SK-N-SH treated with all-trans-retinoic acid at 6 μM for 48 hours (cell line): ENCODE data around the gene RNF26.

Experiments used
- ARNTL ChIP-seq: fragments of 450-650 bp; formaldehyde crosslinking; IDR thresholded peaks from 2 replicates; pipeline ENCODE4 v1.5.0; 2020; ENCODE audit warnings: low read depth, mild to moderate bottlenecking, moderate library complexity, borderline replicate concordance
- CSRNP3 ChIP-seq: fragments of 250-450 bp; sonication (Bioruptor Pico); IDR thresholded peaks from 2 replicates; pipeline ENCODE4 v1.5.1; 2021; ENCODE audit warnings: mild to moderate bottlenecking, moderate library complexity
- RARB ChIP-seq: fragments of 250-450 bp; sonication (Bioruptor Pico); IDR thresholded peaks from 2 replicates; pipeline ENCODE4 v1.8.0; 2021; ENCODE audit warnings: mild to moderate bottlenecking, moderate library complexity
- SNAI2 ChIP-seq: fragments of 250-450 bp; sonication (Bioruptor Pico); IDR thresholded peaks from 2 replicates; pipeline ENCODE4 v1.5.0; 2020; ENCODE audit warnings: mild to moderate bottlenecking, moderate library complexity
- TOX ChIP-seq: fragments of 250-450 bp; sonication (Bioruptor Pico); IDR thresholded peaks from 2 replicates; pipeline ENCODE4 v1.8.0; 2021; ENCODE audit warnings: mild to moderate bottlenecking, moderate library complexity, borderline replicate concordance
- ZFP3 ChIP-seq: fragments of 250-450 bp; sonication (Bioruptor Pico); IDR thresholded peaks from 2 replicates; pipeline ENCODE4 v1.5.0; 2020; ENCODE audit warnings: mild to moderate bottlenecking, moderate library complexity
- ZFP30 ChIP-seq: fragments of 450-650 bp; formaldehyde crosslinking; IDR thresholded peaks from 2 replicates; pipeline ENCODE4 v1.5.0; 2022; ENCODE audit warnings: mild to moderate bottlenecking, moderate library complexity
- ZNF70 ChIP-seq: fragments of 450-650 bp; formaldehyde crosslinking; IDR thresholded peaks from 2 replicates; pipeline ENCODE4 v1.5.0; 2020; ENCODE audit warnings: mild to moderate bottlenecking, moderate library complexity
- TF ChIP-seq, protein P1 (sequence below): fragments of 250-450 bp; sonication (Bioruptor Pico); IDR thresholded peaks from 2 replicates; pipeline ENCODE4 v1.5.1; 2020; ENCODE audit warnings: low read depth, mild to moderate bottlenecking, moderate library complexity
- TF ChIP-seq, protein P2 (sequence below): fragments of 250-450 bp; sonication (Bioruptor Pico); IDR thresholded peaks from 2 replicates; pipeline ENCODE4 v1.5.0; 2020; ENCODE audit warnings: mild to moderate bottlenecking, moderate library complexity

DNA sequence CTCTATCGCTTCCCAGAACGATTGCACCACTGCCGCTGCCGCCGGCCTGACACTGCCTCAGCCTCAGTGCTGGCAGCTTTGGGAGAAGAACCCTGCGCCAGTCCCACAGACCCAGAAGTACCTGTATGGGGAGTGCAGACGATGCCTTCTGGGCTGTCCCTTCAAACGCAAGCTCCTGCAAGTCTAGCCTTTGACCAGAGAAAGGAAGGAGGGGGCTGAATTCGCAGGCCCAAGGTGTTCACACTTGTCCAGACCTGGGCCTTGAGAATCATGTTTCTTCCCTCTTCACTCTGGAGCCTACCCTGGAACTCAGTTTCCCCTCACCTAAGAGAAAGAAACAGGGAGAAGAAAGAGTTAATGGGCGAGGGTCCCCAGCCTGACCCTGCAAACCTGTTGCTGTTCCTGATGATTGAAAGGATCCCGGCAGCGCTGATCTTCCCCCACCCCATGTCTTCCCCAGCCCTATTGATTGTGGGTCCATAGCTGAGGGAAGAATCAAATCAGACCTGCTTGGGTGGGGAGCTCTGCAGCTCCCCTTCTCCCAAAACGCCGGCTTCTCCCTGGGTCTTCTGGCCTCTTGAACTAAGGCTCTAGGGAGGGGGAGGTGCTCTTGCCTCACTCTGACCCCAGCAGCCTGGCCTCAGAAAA, 16.6 kb upstream of the RNF26 start:
- TF ChIP-seq, protein P1, sequence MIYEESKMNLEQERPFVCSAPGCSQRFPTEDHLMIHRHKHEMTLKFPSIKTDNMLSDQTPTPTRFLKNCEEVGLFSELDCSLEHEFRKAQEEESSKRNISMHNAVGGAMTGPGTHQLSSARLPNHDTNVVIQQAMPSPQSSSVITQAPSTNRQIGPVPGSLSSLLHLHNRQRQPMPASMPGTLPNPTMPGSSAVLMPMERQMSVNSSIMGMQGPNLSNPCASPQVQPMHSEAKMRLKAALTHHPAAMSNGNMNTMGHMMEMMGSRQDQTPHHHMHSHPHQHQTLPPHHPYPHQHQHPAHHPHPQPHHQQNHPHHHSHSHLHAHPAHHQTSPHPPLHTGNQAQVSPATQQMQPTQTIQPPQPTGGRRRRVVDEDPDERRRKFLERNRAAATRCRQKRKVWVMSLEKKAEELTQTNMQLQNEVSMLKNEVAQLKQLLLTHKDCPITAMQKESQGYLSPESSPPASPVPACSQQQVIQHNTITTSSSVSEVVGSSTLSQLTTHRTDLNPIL (CRISPR knock-in tag), result no peak
- TF ChIP-seq ZFP30 (CRISPR knock-in tag), result no peak
- TF ChIP-seq TOX (CRISPR knock-in tag), result no peak
- TF ChIP-seq ZFP3, result no peak
- no peak for TF ChIP-seq CSRNP3 (CRISPR knock-in tag)
- TF ChIP-seq ZNF70 (CRISPR knock-in tag), result no peak
- no peak for TF ChIP-seq RARB (CRISPR knock-in tag)
- TF ChIP-seq SNAI2 (CRISPR knock-in tag), result no peak
- TF ChIP-seq, protein P2, sequence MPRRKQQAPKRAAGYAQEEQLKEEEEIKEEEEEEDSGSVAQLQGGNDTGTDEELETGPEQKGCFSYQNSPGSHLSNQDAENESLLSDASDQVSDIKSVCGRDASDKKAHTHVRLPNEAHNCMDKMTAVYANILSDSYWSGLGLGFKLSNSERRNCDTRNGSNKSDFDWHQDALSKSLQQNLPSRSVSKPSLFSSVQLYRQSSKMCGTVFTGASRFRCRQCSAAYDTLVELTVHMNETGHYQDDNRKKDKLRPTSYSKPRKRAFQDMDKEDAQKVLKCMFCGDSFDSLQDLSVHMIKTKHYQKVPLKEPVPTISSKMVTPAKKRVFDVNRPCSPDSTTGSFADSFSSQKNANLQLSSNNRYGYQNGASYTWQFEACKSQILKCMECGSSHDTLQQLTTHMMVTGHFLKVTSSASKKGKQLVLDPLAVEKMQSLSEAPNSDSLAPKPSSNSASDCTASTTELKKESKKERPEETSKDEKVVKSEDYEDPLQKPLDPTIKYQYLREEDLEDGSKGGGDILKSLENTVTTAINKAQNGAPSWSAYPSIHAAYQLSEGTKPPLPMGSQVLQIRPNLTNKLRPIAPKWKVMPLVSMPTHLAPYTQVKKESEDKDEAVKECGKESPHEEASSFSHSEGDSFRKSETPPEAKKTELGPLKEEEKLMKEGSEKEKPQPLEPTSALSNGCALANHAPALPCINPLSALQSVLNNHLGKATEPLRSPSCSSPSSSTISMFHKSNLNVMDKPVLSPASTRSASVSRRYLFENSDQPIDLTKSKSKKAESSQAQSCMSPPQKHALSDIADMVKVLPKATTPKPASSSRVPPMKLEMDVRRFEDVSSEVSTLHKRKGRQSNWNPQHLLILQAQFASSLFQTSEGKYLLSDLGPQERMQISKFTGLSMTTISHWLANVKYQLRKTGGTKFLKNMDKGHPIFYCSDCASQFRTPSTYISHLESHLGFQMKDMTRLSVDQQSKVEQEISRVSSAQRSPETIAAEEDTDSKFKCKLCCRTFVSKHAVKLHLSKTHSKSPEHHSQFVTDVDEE, result no peak
- TF ChIP-seq ARNTL (CRISPR knock-in tag), result no peak
